Tibial artery (tissue), 4 donors: ENCODE data around the gene GAB2.

Experiments used
- DNase-seq, 2 donors: peaks; one replicate each; pipeline ENCODE4 v3.0.0-alpha.2; 2019
- H3K27ac ChIP-seq, 2 donors: fragments of 200-600 bp; sonication (generic) in 1 of 2; 1 replicate in 1 of 2; 2 replicates in 1 of 2; pipeline ENCODE4 v1.5.1; 2018 to 2019; ENCODE audit warnings: mild to moderate bottlenecking in 1 of 2
- H3K27me3 ChIP-seq, 2 donors: fragments of 200-600 bp; sonication (generic) in 1 of 2; one replicate each; pipeline versions ENCODE4 v1.5.1 to v1.6.0; 2016 to 2019
- H3K36me3 ChIP-seq, 3 donors: fragments of 200-600 bp; sonication (generic) in 2 of 3; one replicate each; pipeline ENCODE4 v1.5.1; 2016 to 2019; ENCODE audit warnings: mild to moderate bottlenecking in 2 of 3
- H3K4me1 ChIP-seq, 4 donors: fragments of 200-600 bp; sonication (generic) in 2 of 4; 1 replicate in 3 of 4; 2 replicates in 1 of 4; pipeline ENCODE4 v1.5.1; 2016 to 2019
- H3K4me3 ChIP-seq, 2 donors: fragments of 200-600 bp; sonication (generic) in 1 of 2; 1 replicate in 1 of 2; 2 replicates in 1 of 2; pipeline ENCODE4 v1.5.1; 2018 to 2019; ENCODE audit warnings: mild to moderate bottlenecking in 2 of 2
- H3K9me3 ChIP-seq, 3 donors: fragments of 200-600 bp; sonication (generic) in 1 of 3; one replicate each; pipeline ENCODE4 v1.5.1; 2016 to 2019
- intact Hi-C: fragments of 100-400 bp; cut with DNase I; formaldehyde crosslinking; loops from one replicate; pipeline ENCODE4 v1.15.0; 2023; ENCODE audit warnings: low total_unique reads
- TF ChIP-seq, protein P1 (sequence below), 2 experiments: fragments of 200-600 bp in 1 of 2; fragments of 450-650 bp in 1 of 2; IDR thresholded peaks; one replicate each; pipeline ENCODE4 v1.5.1; 2017 to 2019; ENCODE audit warnings: antibody characterized with exemption in 2 of 2, mild to moderate bottlenecking in 1 of 2, moderate library complexity in 1 of 2

The GAB2 gene

DNA sequence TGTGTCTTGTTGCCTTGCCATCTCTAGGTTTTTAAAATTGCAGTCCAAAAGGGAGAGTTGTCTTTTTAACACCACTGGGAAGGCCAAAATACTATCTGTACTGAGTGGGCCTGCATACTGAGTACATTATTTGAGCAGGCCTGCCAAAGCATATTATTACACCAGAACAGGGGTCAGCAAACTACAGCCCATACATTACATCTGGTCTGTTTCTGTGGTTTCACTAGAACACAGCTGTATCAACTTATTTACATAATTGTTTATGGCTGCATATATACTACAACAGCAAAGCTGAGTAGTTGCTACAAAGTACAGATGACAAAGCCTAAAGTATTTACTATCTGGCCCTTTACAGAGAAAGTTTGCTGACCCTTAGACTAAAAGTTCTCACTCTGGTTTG is 154.9 kb downstream of the GAB2 start:
- TF ChIP-seq, protein P1, sequence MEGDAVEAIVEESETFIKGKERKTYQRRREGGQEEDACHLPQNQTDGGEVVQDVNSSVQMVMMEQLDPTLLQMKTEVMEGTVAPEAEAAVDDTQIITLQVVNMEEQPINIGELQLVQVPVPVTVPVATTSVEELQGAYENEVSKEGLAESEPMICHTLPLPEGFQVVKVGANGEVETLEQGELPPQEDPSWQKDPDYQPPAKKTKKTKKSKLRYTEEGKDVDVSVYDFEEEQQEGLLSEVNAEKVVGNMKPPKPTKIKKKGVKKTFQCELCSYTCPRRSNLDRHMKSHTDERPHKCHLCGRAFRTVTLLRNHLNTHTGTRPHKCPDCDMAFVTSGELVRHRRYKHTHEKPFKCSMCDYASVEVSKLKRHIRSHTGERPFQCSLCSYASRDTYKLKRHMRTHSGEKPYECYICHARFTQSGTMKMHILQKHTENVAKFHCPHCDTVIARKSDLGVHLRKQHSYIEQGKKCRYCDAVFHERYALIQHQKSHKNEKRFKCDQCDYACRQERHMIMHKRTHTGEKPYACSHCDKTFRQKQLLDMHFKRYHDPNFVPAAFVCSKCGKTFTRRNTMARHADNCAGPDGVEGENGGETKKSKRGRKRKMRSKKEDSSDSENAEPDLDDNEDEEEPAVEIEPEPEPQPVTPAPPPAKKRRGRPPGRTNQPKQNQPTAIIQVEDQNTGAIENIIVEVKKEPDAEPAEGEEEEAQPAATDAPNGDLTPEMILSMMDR (IDR thresholded peaks at IDR 0.05) = no peak
- H3K9me3 ChIP-seq = no peaks in the 10 kb centered on the region
- H3K27me3 ChIP-seq = no peaks in the 10 kb centered on the region
- H3K36me3 ChIP-seq = no peaks in the 10 kb centered on the region
- intact Hi-C loops = no loop called here
- peaks cover 0 to 30% (median 3%) of the 10 kb centered on the region in 4 donors for H3K4me1 ChIP-seq
- no peak for DNase-seq
- H3K27ac ChIP-seq = peak overlapping the region in 1 of 2 donors; percentile 10
- H3K4me3 ChIP-seq = no peak overlapping the region

DNA sequence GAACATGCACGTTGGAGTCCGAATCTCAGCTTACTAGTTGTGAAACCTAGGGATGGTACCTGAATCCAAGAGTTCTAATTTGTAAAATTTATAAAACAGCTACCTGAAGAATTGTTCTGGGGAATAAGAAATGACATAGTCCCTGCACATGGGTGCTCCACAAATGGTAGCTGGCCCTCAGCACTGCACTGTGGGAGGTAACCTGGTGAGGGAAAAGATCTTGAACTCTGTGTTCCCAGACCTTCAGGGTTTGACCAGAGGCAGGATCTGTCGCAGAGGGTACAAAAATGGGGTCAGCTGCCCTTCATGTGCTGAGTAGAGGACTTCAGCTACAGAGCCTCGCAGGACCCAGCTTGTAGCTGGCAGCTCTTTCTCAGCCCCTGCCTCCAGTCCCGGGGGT is 155.4 kb downstream of the GAB2 start:
- TF ChIP-seq, protein P1 (IDR thresholded peaks at IDR 0.05) = no peak
- peak overlapping the region in 1 of 2 donors; percentile 10 for H3K27ac ChIP-seq
- intact Hi-C loops = no loop called here

DNA sequence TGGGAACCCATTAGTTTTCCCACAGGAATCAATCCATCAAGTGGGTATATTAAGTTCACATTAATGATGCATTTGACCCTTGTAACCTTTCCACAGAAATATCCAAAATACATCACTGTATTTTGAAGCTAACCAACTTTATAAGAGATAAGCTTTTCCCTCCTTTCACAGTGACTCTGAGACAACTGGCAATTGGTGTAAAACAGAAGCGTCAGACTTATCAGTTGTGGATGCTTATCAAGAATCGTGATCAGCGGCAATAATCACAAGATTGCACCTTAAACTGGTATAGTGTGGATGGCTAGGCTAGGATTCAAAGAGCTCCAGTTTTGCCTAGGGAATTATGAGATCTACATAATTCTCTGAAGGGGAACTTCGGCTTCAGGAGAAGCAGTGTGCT is 155.8 kb downstream of the GAB2 start:
- TF ChIP-seq, protein P1 (IDR thresholded peaks at IDR 0.05) = no peak
- DNase-seq = no peak
- intact Hi-C loops = no loop called here
- no peak overlapping the region for H3K27ac ChIP-seq
- no peaks in the 10 kb centered on the region for H3K27me3 ChIP-seq
- no peaks in the 10 kb centered on the region for H3K36me3 ChIP-seq
- H3K9me3 ChIP-seq = no peaks in the 10 kb centered on the region
- no peak overlapping the region for H3K4me3 ChIP-seq
- peaks cover 0 to 30% (median 6%) of the 10 kb centered on the region in 4 donors for H3K4me1 ChIP-seq

More for the DNA sequence above, 155.4 kb downstream of the GAB2 start:
- DNase-seq = no peak
- Histone ChIP-seq H3K36me3 (no peaks in the 10 kb centered on the region), H3K27me3 (no peaks in the 10 kb centered on the region), H3K4me1 (peaks cover 0 to 30% (median 5%) of the 10 kb centered on the region in 4 donors), H3K9me3 (no peaks in the 10 kb centered on the region), H3K4me3 (no peak overlapping the region)

DNA sequence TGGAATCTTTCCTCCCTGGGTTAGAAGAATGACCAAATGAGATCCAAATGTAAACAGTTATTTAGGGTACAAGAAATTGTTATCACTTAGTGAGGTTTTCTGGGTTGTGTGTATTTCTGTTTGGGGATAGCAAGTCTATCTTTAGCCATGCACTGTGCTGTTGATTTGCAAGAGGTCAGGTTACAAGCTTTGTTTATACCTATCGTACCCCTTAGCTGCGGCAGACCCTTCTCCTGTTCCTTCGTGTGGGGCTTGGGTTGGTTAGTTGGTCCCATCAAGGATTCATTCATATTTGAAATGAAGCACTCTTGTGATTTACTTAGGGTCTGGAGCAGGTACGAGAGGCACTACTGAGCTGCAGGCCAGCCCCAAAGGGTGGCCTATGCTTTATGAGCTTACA is 156.3 kb downstream of the GAB2 start:
- TF ChIP-seq, protein P1 (IDR thresholded peaks at IDR 0.05) = no peak
- no peak overlapping the region for H3K4me3 ChIP-seq
- H3K9me3 ChIP-seq = no peaks in the 10 kb centered on the region
- peaks cover 0 to 30% (median 9%) of the 10 kb centered on the region in 4 donors for H3K4me1 ChIP-seq
- intact Hi-C loops = no loop called here
- H3K36me3 ChIP-seq = no peaks in the 10 kb centered on the region
- H3K27me3 ChIP-seq = no peaks in the 10 kb centered on the region
- DNase-seq = no peak
- H3K27ac ChIP-seq = no peak overlapping the region

DNA sequence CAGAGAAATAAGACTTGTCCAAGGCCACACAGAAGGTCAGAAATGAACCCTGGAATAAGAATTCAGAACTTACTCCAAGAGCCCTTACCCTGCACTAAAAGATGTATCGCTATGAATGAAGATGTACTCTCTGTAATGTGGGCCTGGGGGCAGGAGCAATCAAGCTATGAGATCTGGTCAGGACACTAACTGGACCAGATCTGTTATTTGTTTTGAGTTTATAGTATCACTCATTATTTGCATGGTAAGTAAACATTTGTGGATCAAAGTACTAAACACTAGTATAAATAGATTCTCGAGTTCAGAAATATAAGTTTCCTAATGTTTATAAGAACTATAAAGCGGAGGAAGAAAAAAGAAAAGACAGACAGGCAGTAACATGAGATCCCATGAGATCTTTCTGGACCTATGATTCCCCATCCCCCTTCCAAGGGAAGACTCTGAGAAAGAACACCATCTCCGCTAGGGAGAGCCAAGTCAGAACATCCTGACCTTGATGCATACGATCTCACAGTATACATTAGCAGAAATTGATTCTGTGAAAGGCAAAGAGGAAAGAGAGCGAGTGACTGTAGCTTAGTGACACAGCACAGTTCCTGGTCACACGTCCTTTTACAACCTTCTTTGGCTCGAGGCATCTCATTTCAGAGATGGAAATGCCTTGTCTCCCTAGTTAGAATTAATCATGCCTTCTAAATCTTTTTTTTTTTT is 157.7 kb downstream of the GAB2 start:
- TF ChIP-seq, protein P1 (IDR thresholded peaks at IDR 0.05) = no peak
- H3K27me3 ChIP-seq = no peaks in the 10 kb centered on the region
- no peaks in the 10 kb centered on the region for H3K9me3 ChIP-seq
- peaks cover 0 to 34% (median 12%) of the 10 kb centered on the region in 4 donors for H3K4me1 ChIP-seq
- intact Hi-C loops = no loop called here
- H3K4me3 ChIP-seq = no peak overlapping the region
- no peak overlapping the region for H3K27ac ChIP-seq
- no peak for DNase-seq
- no peaks in the 10 kb centered on the region for H3K36me3 ChIP-seq
